HL-60 (cell line): ENCODE results near the gene TBC1D22A.

Source experiments
- CTCF ChIP-seq: IDR thresholded peaks from one replicate; pipeline ENCODE4 v1.5.1; 2011; ENCODE audit warnings: low read length, control low read depth, inconsistent platforms; ENCODE audit not compliant: insufficient read depth
- GABPA ChIP-seq: IDR thresholded peaks from 2 replicates; pipeline ENCODE4 v1.6.1; 2012; ENCODE audit warnings: low read depth
- REST ChIP-seq: IDR thresholded peaks from 2 replicates; pipeline ENCODE4 v1.6.1; 2012; ENCODE audit warnings: low read depth; ENCODE audit not compliant: insufficient replicate concordance

- TF ChIP-seq CTCF (no peak), REST (no peak), GABPA (no peak)
Observed at GRCh38 chr22:46809153-46809885, 46.9 kb downstream of the TBC1D22A start.
